IgD-negative memory B cell (primary cell): Measurements from ENCODE around the gene ENDOG. TPM values are rescaled to one million over a fixed set of nuclear protein-coding genes. Genes with fewer than 3 reads are reported as not detected.
A peak's percentile ranks its signal among the peaks of the same experiment; 100 is the strongest.
"Not testable (repeated sequence)": the region's sequence is repeated elsewhere in the genome, so short reads cannot be mapped to it uniquely, and the experiment has no call there.

Experiments used
- H3K27ac Mint-ChIP-seq, 3 donors: one replicate each; pipeline ENCODE4 v1.8.0; 2020 to 2022; ENCODE audit warnings: mild to moderate bottlenecking in 3 of 3, mixed read lengths in 3 of 3, moderate library complexity in 1 of 3
- H3K27me3 Mint-ChIP-seq: one replicate; pipeline ENCODE4 v1.8.0; 2021; ENCODE audit warnings: mixed read lengths
- H3K36me3 Mint-ChIP-seq: one replicate; pipeline ENCODE4 v1.8.0; 2020; ENCODE audit warnings: mild to moderate bottlenecking, mixed read lengths
- H3K4me1 Mint-ChIP-seq, 3 donors: one replicate each; pipeline ENCODE4 v1.8.0; 2020 to 2022; ENCODE audit warnings: mixed read lengths in 3 of 3, mild to moderate bottlenecking in 1 of 3
- H3K4me3 Mint-ChIP-seq, 4 donors: one replicate each; pipeline ENCODE4 v1.8.0; 2020 to 2022; ENCODE audit warnings: mild to moderate bottlenecking in 4 of 4, mixed read lengths in 4 of 4, moderate library complexity in 3 of 4
- H3K9me3 Mint-ChIP-seq, 3 donors: one replicate each; pipeline ENCODE4 v1.8.0; 2020 to 2021; ENCODE audit warnings: mixed read lengths in 3 of 3, mild to moderate bottlenecking in 1 of 3
- polyA plus RNA-seq: library from polyadenylated mRNA; unstranded; fragments of 300-500 nt; fragmentation: Illumina TruSeq; gene quantifications from one replicate; pipeline ENCODE4 v1.2.3, GENCODE V29; 2021

ENDOG gene
- 15.3 TPM for polyA plus RNA-seq

GRCh38 chr9:128818099-128818838 is at the start of gene ENDOG:
Gene ENDOG (plus strand): TSS chr9:128818500. CDS start chr9:128818685, 185 bp downstream.
- Mint-ChIP-seq H3K4me3 (peak within 1 kb of the TSS; percentile 82 to 96 (median 94)), H3K36me3 (no peaks in the 10 kb centered on the region), H3K9me3 (peaks cover 0 to 2% (median 0%) of the 10 kb centered on the region in 3 donors), H3K27ac (peak within 1 kb of the TSS; percentile 94 to 98 (median 97)), H3K27me3 (no peaks in the 10 kb centered on the region), H3K4me1 (peaks cover 6 to 9% (median 8%) of the 10 kb centered on the region in 3 donors)

DNA sequence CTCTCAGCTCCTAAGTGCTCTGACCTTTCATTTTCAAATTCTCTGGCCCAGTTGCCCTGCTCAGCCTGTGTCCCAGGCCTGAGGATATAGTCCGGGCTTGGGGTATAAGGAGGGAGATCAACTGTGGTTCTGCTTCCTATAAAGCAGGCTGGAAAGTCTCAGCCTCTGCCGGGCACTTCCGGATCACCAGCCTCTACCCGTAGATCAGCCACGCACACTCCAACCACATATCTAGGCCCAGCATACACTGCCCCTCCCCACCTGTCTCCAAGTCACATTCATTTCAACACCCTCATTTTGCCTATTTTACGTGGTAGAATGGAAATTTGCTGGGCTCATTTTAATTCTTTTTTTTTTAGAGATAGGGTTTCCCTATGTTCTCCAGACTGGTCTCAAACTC is 49.7 kb upstream of the ENDOG start:
- peaks cover 12 to 26% (median 15%) of the 10 kb centered on the region in 3 donors for H3K4me1 Mint-ChIP-seq
- peaks cover 1% of the 10 kb centered on the region for H3K27me3 Mint-ChIP-seq
- peak overlapping the region in 2 of 4 donors; percentile 9 to 98 for H3K4me3 Mint-ChIP-seq
- no peaks in the 10 kb centered on the region for H3K36me3 Mint-ChIP-seq
- peak overlapping the region in 1 of 3 donors; percentile 99 for H3K27ac Mint-ChIP-seq
- no peaks in the 10 kb centered on the region for H3K9me3 Mint-ChIP-seq

- Mint-ChIP-seq H3K4me1 (peaks cover 9 to 26% (median 15%) of the 10 kb centered on the region in 3 donors), H3K36me3 (no peaks in the 10 kb centered on the region)
Observed at GRCh38 chr9:128770286-128771030, 47.8 kb upstream of the ENDOG start.

DNA sequence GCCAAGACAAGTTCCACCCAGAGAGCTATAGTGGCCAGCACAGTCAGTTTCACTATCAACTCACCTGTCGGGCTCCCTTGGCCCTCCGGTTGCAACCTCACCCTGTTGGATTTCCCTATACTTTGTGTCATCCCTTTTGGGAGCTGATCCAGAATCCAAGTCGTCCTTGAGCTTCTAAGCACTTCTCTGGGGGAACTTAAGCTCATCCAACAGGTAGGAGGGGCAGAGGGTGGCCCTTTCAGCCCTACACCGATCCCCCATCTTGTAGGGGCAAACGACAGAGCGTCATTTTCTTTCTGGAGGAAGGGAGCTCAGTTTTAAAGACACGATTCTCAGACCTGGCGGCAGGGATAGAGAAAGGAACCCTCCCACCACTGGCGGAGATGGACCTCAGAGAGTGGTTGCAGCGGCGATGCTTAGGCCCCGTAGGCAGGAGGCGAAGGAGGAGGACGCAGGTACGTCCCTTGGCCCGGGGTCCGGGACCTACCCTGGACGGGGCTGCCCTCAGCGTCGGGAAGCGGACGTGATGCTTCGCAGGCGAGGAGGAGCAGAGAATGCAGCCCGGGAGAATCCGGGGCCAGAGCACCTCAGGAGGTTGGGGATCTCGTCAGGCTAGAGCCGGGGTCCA is 47.1 kb upstream of the ENDOG start:
- H3K27me3 Mint-ChIP-seq: peaks cover 1% of the 10 kb centered on the region
- no peaks in the 10 kb centered on the region for H3K36me3 Mint-ChIP-seq
- H3K9me3 Mint-ChIP-seq: peaks cover 0 to 2% (median 0%) of the 10 kb centered on the region in 3 donors
- peak overlapping the region; percentile 93 to 99 (median 96) for H3K27ac Mint-ChIP-seq
- H3K4me3 Mint-ChIP-seq: peak overlapping the region; percentile 94 to 98 (median 98)
- peaks cover 9 to 26% (median 15%) of the 10 kb centered on the region in 3 donors for H3K4me1 Mint-ChIP-seq

More at GRCh38 chr9:128770286-128771030, 47.8 kb upstream of the ENDOG start:
- peak overlapping the region; percentile 94 to 98 (median 98) for H3K4me3 Mint-ChIP-seq
- peaks cover 0 to 2% (median 0%) of the 10 kb centered on the region in 3 donors for H3K9me3 Mint-ChIP-seq
- peak overlapping the region; percentile 7 to 99 (median 96) for H3K27ac Mint-ChIP-seq
- H3K27me3 Mint-ChIP-seq: peaks cover 1% of the 10 kb centered on the region

DNA sequence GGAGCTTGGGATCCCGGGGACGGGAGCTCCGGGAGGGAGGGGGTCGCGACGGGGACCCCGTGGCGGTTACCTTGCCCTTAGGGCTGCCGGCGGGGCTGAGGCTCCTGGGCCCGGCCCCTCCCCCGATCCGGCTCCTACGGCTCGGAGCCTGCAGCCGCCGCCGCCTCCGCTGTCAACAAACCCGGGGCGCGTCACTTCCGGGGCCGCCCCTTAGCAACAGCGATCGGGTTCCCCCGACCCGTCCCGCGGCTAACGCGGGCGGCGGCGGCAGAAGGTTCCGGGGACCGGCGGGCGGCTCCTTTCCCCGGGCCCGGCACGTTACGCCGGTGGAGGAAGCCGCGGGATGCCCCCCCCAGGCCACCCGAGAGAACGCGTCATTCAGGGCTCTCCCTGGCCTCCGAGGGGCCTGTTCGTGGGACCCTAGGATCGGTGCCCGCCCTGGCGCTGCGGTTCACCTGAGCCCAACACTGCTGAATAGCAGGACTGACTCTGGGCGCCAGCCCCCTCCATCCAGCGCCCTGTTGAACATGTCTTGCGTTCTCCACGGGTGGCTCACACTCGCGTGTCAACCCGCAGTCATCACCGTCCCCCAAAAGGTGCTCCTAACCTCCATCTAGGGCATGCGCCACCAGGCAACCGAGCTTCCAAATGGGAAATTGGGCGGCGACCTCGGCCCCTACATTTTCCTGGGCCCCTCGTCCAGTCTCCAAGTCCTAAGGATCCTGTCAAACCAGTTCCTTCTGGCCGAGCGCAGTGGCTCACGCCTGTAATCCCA is 46.4 kb upstream of the ENDOG start, which contains the start of gene ZER1:
TSS of gene ZER1 (minus strand) at position 183 of the 775 bp plus-strand sequence. CDS start 16,362 bp downstream, outside the sequence.
- peaks cover 0 to 2% (median 0%) of the 10 kb centered on the region in 3 donors for H3K9me3 Mint-ChIP-seq
- H3K27me3 Mint-ChIP-seq: peaks cover 1% of the 10 kb centered on the region
- H3K4me1 Mint-ChIP-seq: peaks cover 9 to 26% (median 15%) of the 10 kb centered on the region in 3 donors
- no peaks in the 10 kb centered on the region for H3K36me3 Mint-ChIP-seq
- H3K4me3 Mint-ChIP-seq: peak within 1 kb of the TSS; percentile 94 to 98 (median 98)
- H3K27ac Mint-ChIP-seq: peak within 1 kb of the TSS; percentile 95 to 99 (median 96)

GRCh38 chr9:128773049-128773448 is 45.3 kb upstream of the ENDOG start:
- Mint-ChIP-seq H3K27ac (peak overlapping the region in 2 of 3 donors; percentile 10 to 99), H3K9me3 (peaks cover 0 to 2% (median 0%) of the 10 kb centered on the region in 3 donors), H3K4me3 (peak overlapping the region; percentile 23 to 98 (median 94)), H3K36me3 (no peaks in the 10 kb centered on the region), H3K4me1 (peaks cover 12 to 21% (median 14%) of the 10 kb centered on the region in 3 donors), H3K27me3 (peaks cover 1% of the 10 kb centered on the region)

- H3K27me3 Mint-ChIP-seq: peaks cover 1% of the 10 kb centered on the region
- peak overlapping the region in 1 of 3 donors; percentile 41 for H3K27ac Mint-ChIP-seq
- H3K36me3 Mint-ChIP-seq: no peaks in the 10 kb centered on the region
- no peak overlapping the region for H3K4me3 Mint-ChIP-seq
- peaks cover 10 to 16% (median 12%) of the 10 kb centered on the region in 3 donors for H3K4me1 Mint-ChIP-seq
- peaks cover 0 to 2% (median 0%) of the 10 kb centered on the region in 3 donors for H3K9me3 Mint-ChIP-seq
Observed at GRCh38 chr9:128774804-128775203, 43.5 kb upstream of the ENDOG start.

- not testable (repeated sequence) for H3K9me3 Mint-ChIP-seq, H3K27me3 Mint-ChIP-seq, H3K4me1 Mint-ChIP-seq, H3K27ac Mint-ChIP-seq, H3K36me3 Mint-ChIP-seq, H3K4me3 Mint-ChIP-seq
Observed at GRCh38 chr9:128780093-128780492, 38.2 kb upstream of the ENDOG start.

DNA sequence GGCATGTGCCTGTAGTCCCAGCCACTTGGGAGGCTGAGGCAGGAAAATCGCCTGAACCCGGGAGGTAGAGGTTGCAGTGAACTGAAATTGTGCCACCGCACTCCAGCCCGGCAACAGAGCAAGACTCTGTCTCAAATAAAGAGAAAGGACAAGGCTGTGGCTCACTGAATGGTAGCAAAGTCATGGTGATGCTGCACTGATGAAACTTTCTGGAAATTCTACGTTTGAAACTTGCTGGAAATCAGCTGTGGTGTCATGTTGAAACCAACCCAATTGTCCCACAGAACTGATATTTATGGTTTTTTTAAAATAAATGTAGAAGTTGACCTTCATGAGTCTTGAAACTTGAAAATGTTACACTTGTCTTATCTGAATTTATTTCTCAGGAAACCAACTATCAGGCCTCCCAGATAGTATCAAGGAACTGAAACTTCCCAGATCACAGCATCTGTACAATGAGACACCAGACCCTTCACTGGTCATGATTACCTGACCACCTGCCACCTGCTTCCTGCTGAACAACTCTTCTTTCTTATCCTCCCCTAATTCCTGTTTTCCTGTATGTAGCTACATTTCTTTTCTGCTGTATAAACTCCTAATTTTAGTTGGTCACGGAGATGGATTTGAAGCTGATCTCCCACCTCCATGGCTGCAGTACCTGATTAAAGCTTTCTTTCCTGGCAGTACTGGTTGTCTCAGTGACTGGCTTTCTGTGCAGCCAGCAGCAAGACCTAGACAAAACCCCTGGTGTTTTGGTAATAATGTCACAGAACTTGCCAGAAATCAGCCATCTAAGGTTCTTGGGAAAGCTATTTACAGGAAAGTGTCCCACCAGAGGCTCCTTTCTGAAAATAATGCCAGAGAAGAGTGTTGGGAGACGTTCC is 36.9 kb upstream of the ENDOG start:
- Mint-ChIP-seq H3K27me3 (no peaks in the 10 kb centered on the region), H3K4me1 (peaks cover 0 to 9% (median 4%) of the 10 kb centered on the region in 3 donors), H3K4me3 (peak overlapping the region in 2 of 4 donors; percentile 5 to 17), H3K36me3 (no peaks in the 10 kb centered on the region), H3K27ac (peak overlapping the region in 2 of 3 donors; percentile 46 to 61), H3K9me3 (peaks cover 0 to 3% (median 0%) of the 10 kb centered on the region in 3 donors)

GRCh38 chr9:128782669-128783068 is 35.6 kb upstream of the ENDOG start:
- Mint-ChIP-seq H3K9me3 (peaks cover 0 to 3% (median 0%) of the 10 kb centered on the region in 3 donors), H3K4me1 (peaks cover 0 to 10% (median 4%) of the 10 kb centered on the region in 3 donors), H3K27ac (no peak overlapping the region), H3K4me3 (no peak overlapping the region), H3K27me3 (no peaks in the 10 kb centered on the region), H3K36me3 (no peaks in the 10 kb centered on the region)

GRCh38 chr9:128785427-128785826 is 32.9 kb upstream of the ENDOG start:
- no peaks in the 10 kb centered on the region for H3K36me3 Mint-ChIP-seq
- no peaks in the 10 kb centered on the region for H3K27me3 Mint-ChIP-seq
- peaks cover 0 to 13% (median 11%) of the 10 kb centered on the region in 3 donors for H3K4me1 Mint-ChIP-seq
- peaks cover 0 to 3% (median 0%) of the 10 kb centered on the region in 3 donors for H3K9me3 Mint-ChIP-seq
- peak overlapping the region in 1 of 3 donors; percentile 92 for H3K27ac Mint-ChIP-seq
- H3K4me3 Mint-ChIP-seq: peak overlapping the region in 1 of 4 donors; percentile 71

- Mint-ChIP-seq H3K27ac (peak within 1 kb of the TSS; percentile 81 to 92 (median 92)), H3K27me3 (no peaks in the 10 kb centered on the region), H3K36me3 (peaks cover 1% of the 10 kb centered on the region), H3K9me3 (no peaks in the 10 kb centered on the region), H3K4me1 (peaks cover 0 to 9% (median 6%) of the 10 kb centered on the region in 3 donors), H3K4me3 (peak within 1 kb of the TSS; percentile 91 to 96 (median 94))
Observed at GRCh38 chr9:128786681-128787601, 31.4 kb upstream of the ENDOG start, which contains the start of gene TBC1D13. Gene TBC1D13 (plus strand): TSS chr9:128787253. CDS start chr9:128787354, 101 bp downstream.
